H1 (cell line): ENCODE results near the gene FAM193B. TPM values are rescaled to one million over a fixed set of nuclear protein-coding genes. Genes with fewer than 3 reads are reported as not detected.

Experiments
- CTCF ChIA-PET: fragments of 300-600 bp; sonication (Branson Sonifier 250); formaldehyde crosslinking; loops from one replicate; lab custom pipeline; 2021; ENCODE audit not compliant: partially characterized antibody; lab: Charles Lee
- POLR2A ChIA-PET: fragments of 300-600 bp; sonication (Branson Sonifier 250); formaldehyde crosslinking; loops from one replicate; lab custom pipeline; 2021; ENCODE audit warnings: inconsistent platforms; ENCODE audit not compliant: partially characterized antibody; lab: Charles Lee
- DNase-seq, 2 experiments: peaks; one replicate each; pipeline versions ENCODE4 v3.0.0 to v3.0.0-alpha.2; 2010 to 2022; ENCODE audit warnings: low spot score in 2 of 2, low read depth in 1 of 2, mixed read lengths in 1 of 2
- FAIRE-seq: peaks from 2 replicates; lab custom pipeline; 2011; peaks lifted over from hg19 to GRCh38; lab: Jason Lieb, UNC
- H2AFZ ChIP-seq: 2 replicates; pipeline ENCODE4 v1.8.1; 2012; ENCODE audit warnings: low read length, inconsistent platforms
- H2AK5ac ChIP-seq: 2 replicates; pipeline ENCODE4 v1.6.1; 2013; ENCODE audit warnings: low read depth, low read length
- H2BK120ac ChIP-seq: replicated peaks from 2 replicates; pipeline ENCODE3; 2013; ENCODE audit warnings: low read depth, low read length, inconsistent platforms
- H2BK12ac ChIP-seq: 2 replicates; pipeline ENCODE4 v1.6.1; 2013; ENCODE audit warnings: low read depth, low read length
- H2BK15ac ChIP-seq: 2 replicates; pipeline ENCODE4 v1.6.1; 2013; ENCODE audit warnings: low read length
- H2BK20ac ChIP-seq: 2 replicates; pipeline ENCODE4 v1.6.1; 2013; ENCODE audit warnings: low read length
- H2BK5ac ChIP-seq: 2 replicates; pipeline ENCODE4 v1.6.1; 2013; ENCODE audit warnings: low read depth, low read length
- H3K14ac ChIP-seq: 2 replicates; pipeline ENCODE4 v1.6.1; 2013; ENCODE audit warnings: inconsistent platforms; ENCODE audit not compliant: insufficient read length
- H3K18ac ChIP-seq: 2 replicates; pipeline ENCODE4 v1.6.1; 2013; ENCODE audit warnings: low read length; ENCODE audit errors: extremely low read depth
- H3K23ac ChIP-seq: 2 replicates; pipeline ENCODE4 v1.6.1; 2013; ENCODE audit warnings: inconsistent platforms; ENCODE audit not compliant: insufficient read length
- H3K23me2 ChIP-seq: 2 replicates; pipeline ENCODE4 v1.6.1; 2013; ENCODE audit warnings: low read depth, low read length
- H3K27ac ChIP-seq: 2 replicates; pipeline ENCODE4 v1.6.1; 2011; ENCODE audit warnings: low read depth, low read length, inconsistent platforms
- H3K27me3 ChIP-seq, 4 experiments: replicated peaks in 1 of 4; 1 replicate in 1 of 4; 2 replicates in 3 of 4; pipeline versions ENCODE4 v1.6.1 to v1.8.1; 2011 to 2013; ENCODE audit warnings: low read length in 3 of 4, mild to moderate bottlenecking in 3 of 4, inconsistent platforms in 2 of 4, mixed read lengths in 2 of 4, moderate library complexity in 1 of 4; ENCODE audit not compliant: control insufficient read depth in 3 of 4, insufficient read depth in 3 of 4; ENCODE audit errors: extremely low read depth in 1 of 4
- H3K36me3 ChIP-seq, 4 experiments: 2 replicates each; pipeline versions ENCODE4 v1.6.1 to v1.8.1; 2011 to 2013; ENCODE audit warnings: mild to moderate bottlenecking in 4 of 4, low read length in 3 of 4, moderate library complexity in 2 of 4, control low read depth in 1 of 4, inconsistent platforms in 1 of 4; ENCODE audit not compliant: insufficient read depth in 4 of 4, control insufficient read depth in 2 of 4
- H3K4ac ChIP-seq: replicated peaks from 2 replicates; pipeline ENCODE3; 2013; ENCODE audit warnings: low read length, low read depth, mixed read lengths, inconsistent platforms; ENCODE audit not compliant: insufficient read length
- H3K4me1 ChIP-seq, 4 experiments: replicated peaks in 1 of 4; 1 replicate in 1 of 4; 2 replicates in 3 of 4; pipeline versions ENCODE4 v1.6.1 to v1.8.1; 2011 to 2013; ENCODE audit warnings: low read length in 3 of 4, inconsistent platforms in 2 of 4, mixed read lengths in 1 of 4; ENCODE audit not compliant: insufficient read depth in 4 of 4, control insufficient read depth in 3 of 4
- H3K4me2 ChIP-seq, 2 experiments: 2 replicates each; pipeline versions ENCODE4 v1.6.1 to v1.8.1; 2011 to 2013; ENCODE audit warnings: low read depth in 2 of 2, low read length in 2 of 2, control low read depth in 1 of 2, inconsistent platforms in 1 of 2, mild to moderate bottlenecking in 1 of 2; ENCODE audit not compliant: insufficient read depth in 1 of 2
- H3K4me3 ChIP-seq, 4 experiments: fragments of 200-600, 300-600 bp in 1 of 4; sonication (generic), shearing (Covaris generic), sonication (Bioruptor Twin) in 1 of 4; 2 replicates each; pipeline versions ENCODE4 v1.5.1 to v1.8.1; 2011 to 2016; ENCODE audit warnings: low read length in 4 of 4, low read depth in 3 of 4, control low read depth in 2 of 4, inconsistent platforms in 2 of 4, mild to moderate bottlenecking in 2 of 4, mixed read lengths in 1 of 4, moderate library complexity in 1 of 4; ENCODE audit not compliant: insufficient read depth in 2 of 4; ENCODE audit errors: extremely low read depth in 1 of 4
- H3K56ac ChIP-seq: replicated peaks from 2 replicates; pipeline ENCODE3; 2013; ENCODE audit warnings: low read depth, mild to moderate bottlenecking, mixed read lengths, low read length, inconsistent platforms; ENCODE audit not compliant: insufficient read length
- H3K79me1 ChIP-seq: 2 replicates; pipeline ENCODE4 v1.6.1; 2013; ENCODE audit warnings: low read depth, low read length, control low read depth
- H3K79me2 ChIP-seq, 2 experiments: 2 replicates each; pipeline versions ENCODE4 v1.6.1 to v1.8.1; 2012 to 2013; ENCODE audit warnings: low read length in 2 of 2, mild to moderate bottlenecking in 2 of 2, inconsistent platforms in 1 of 2; ENCODE audit not compliant: insufficient read depth in 2 of 2, control insufficient read depth in 1 of 2
- H3K9ac ChIP-seq, 4 experiments: replicated peaks in 1 of 4; 1 replicate in 1 of 4; 2 replicates in 3 of 4; pipeline versions ENCODE4 v1.6.1 to v1.8.1; 2011 to 2013; ENCODE audit warnings: low read depth in 3 of 4, low read length in 3 of 4, control low read depth in 2 of 4, mild to moderate bottlenecking in 2 of 4, moderate library complexity in 2 of 4, inconsistent platforms in 1 of 4; ENCODE audit errors: extremely low read depth in 1 of 4
- H3K9me3 ChIP-seq, 2 experiments: 2 replicates each; pipeline versions ENCODE4 v1.6.1 to v1.8.1; 2012 to 2013; ENCODE audit warnings: mild to moderate bottlenecking in 2 of 2, moderate library complexity in 2 of 2, control low read depth in 1 of 2, inconsistent platforms in 1 of 2, low read depth in 1 of 2, low read length in 1 of 2, mixed read lengths in 1 of 2; ENCODE audit not compliant: insufficient read depth in 2 of 2
- H4K20me1 ChIP-seq, 2 experiments: replicated peaks in 1 of 2; 2 replicates each; pipeline versions ENCODE3 to v1.8.1; 2011 to 2013; ENCODE audit warnings: inconsistent platforms in 2 of 2, low read length in 2 of 2, mild to moderate bottlenecking in 1 of 2; ENCODE audit not compliant: insufficient read depth in 2 of 2, control insufficient read depth in 1 of 2
- H4K5ac ChIP-seq: 2 replicates; pipeline ENCODE4 v1.6.1; 2013; ENCODE audit warnings: low read length, low read depth, mixed read lengths, inconsistent platforms; ENCODE audit not compliant: insufficient read length
- H4K8ac ChIP-seq: 2 replicates; pipeline ENCODE4 v1.8.0; 2013; ENCODE audit warnings: mild to moderate bottlenecking, moderate library complexity, low read length, inconsistent platforms; ENCODE audit not compliant: insufficient read depth; ENCODE audit errors: extremely low read depth
- H4K91ac ChIP-seq: replicated peaks from 2 replicates; pipeline ENCODE3; 2013; ENCODE audit warnings: low read length, mixed read lengths, inconsistent platforms; ENCODE audit not compliant: insufficient read length
- BACH1 ChIP-seq: IDR thresholded peaks from 2 replicates; pipeline ENCODE4 v1.6.1; 2012; ENCODE audit warnings: low read length, improper control_type of control experiment
- CBX5 ChIP-seq: fragments of 300-800, 300-1000 bp; sonication (generic); IDR thresholded peaks from 2 replicates; pipeline ENCODE4 v1.7.1; 2016; ENCODE audit warnings: antibody characterized with exemption, low read length, low read depth
- CBX8 ChIP-seq: fragments of 300-800, 300-1000 bp; sonication (generic); IDR thresholded peaks from 2 replicates; pipeline ENCODE4 v1.7.1; 2016; ENCODE audit warnings: low read depth, low read length, borderline replicate concordance
- CHD1 ChIP-seq: IDR thresholded peaks from 2 replicates; pipeline ENCODE4 v1.6.1; 2012; ENCODE audit warnings: low read depth, low read length, improper control_type of control experiment
- JUN ChIP-seq: IDR thresholded peaks from 2 replicates; pipeline ENCODE4 v1.6.1; 2011; ENCODE audit warnings: low read depth, mild to moderate bottlenecking, improper control_type of control experiment, low read length
- KDM1A ChIP-seq: fragments of 200-600, 300-600 bp; sonication (generic); IDR thresholded peaks from 2 replicates; pipeline ENCODE4 v1.7.1; 2016; ENCODE audit warnings: mild to moderate bottlenecking, low read length, borderline replicate concordance
- PHF8 ChIP-seq: fragments of 200-600 bp; sonication (generic); conservative IDR thresholded peaks from 2 replicates; pipeline ENCODE4 v1.7.1; 2012; ENCODE audit warnings: low read depth, mild to moderate bottlenecking, inconsistent platforms, low read length, moderate library complexity
- POLR2AphosphoS5 ChIP-seq: IDR thresholded peaks from 2 replicates; pipeline ENCODE4 v1.6.1; 2011; ENCODE audit warnings: low read depth, low read length
- SIN3A ChIP-seq, 2 experiments: IDR thresholded peaks in 1 of 2; conservative IDR thresholded peaks in 1 of 2; 2 replicates each; pipeline ENCODE4 v1.6.1; 2011 to 2012; ENCODE audit warnings: low read length in 2 of 2, improper control_type of control experiment in 1 of 2, low read depth in 1 of 2, mild to moderate bottlenecking in 1 of 2
- SP2 ChIP-seq: IDR thresholded peaks from 2 replicates; pipeline ENCODE4 v1.6.1; 2012; ENCODE audit warnings: mild to moderate bottlenecking, low read length, inconsistent platforms
- WGBS, 2 experiments: shearing (Covaris generic) in 1 of 2; methylation state at CpG; one replicate each; pipeline versions ENCODE4 v1.1.6 to v1.1.7; 2013 to 2015; ENCODE audit warnings: low lambda C conversion rate in 2 of 2, mixed read lengths in 2 of 2, inconsistent platforms in 1 of 2, low coverage in 1 of 2, missing lambda C conversion rate in 1 of 2; ENCODE audit not compliant: insufficient replicate concordance in 2 of 2, insufficient coverage in 1 of 2, insufficient read length in 1 of 2; ENCODE audit errors: extremely low coverage in 1 of 2, missing lambda C conversion rate in 1 of 2; 5-methylcytosine and 5-hydroxymethylcytosine counted together
- polyA plus RNA-seq, 7 experiments: library from polyadenylated mRNA; depleted of rRNA in 3 of 7; stranded (reverse) in 5 of 7; unstranded in 2 of 7; fragments of >200 nt in 5 of 7; fragments of 200-250 nt in 2 of 7; gene quantifications; 1 replicate in 5 of 7; 2 replicates in 1 of 7; 4 replicates in 1 of 7; pipeline versions ENCODE4 v1.2.1 to v1.2.3, GENCODE V29; 2011 to 2013; ENCODE audit warnings: missing spikeins in 2 of 7, mixed read lengths in 2 of 7
- total RNA-seq: library from RNA; stranded (reverse); fragmentation: NEBNext Ultra II Directional; extraction: Animal tissue kit (Norgen Biotek cat#: 25700); gene quantifications from 2 replicates; pipeline ENCODE4 v1.2.1, GENCODE V29; 2021
- TF ChIP-seq, protein P1 (sequence below): IDR thresholded peaks from 2 replicates; pipeline ENCODE4 v1.6.1; 2012; ENCODE audit warnings: inconsistent platforms

FAM193B gene
- total and polyA plus RNA-seq, 2 of the 8 experiments (the other 6 are each of a cell fraction or from before 2014, with no cell fraction given): 49.9 to 69.8 TPM

DNA sequence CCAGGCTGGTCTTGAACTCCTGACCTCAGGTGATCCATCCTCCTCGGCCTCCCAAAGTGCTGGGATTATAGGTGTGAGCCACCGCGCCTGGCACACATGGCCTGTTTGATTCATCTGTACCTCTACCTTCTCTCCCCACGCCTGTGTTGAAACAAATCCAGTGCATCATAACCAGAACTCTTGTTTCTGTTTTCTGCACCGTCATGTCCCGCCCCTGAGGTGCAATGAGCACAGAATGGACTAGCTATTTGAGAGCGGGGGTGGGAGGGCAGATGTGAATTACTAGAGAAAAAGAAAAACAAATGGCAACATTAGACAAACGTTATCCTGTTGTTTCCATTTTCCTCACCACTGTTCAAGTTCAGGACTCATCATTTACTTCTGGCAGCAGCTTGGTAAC is 10.7 kb upstream of the FAM193B start:
- no peaks in the 10 kb centered on the region for H3K79me1 ChIP-seq
- no peaks in the 10 kb centered on the region for H3K23me2 ChIP-seq
- H3K4me1 ChIP-seq: no peaks in the 10 kb centered on the region
- no peak overlapping the region for H4K8ac ChIP-seq
- H3K27ac ChIP-seq: no peak overlapping the region
- no peak overlapping the region for H3K4me2 ChIP-seq
- no peak overlapping the region for H4K5ac ChIP-seq
- no peak overlapping the region for H3K18ac ChIP-seq
- DNase-seq (no peak), FAIRE-seq (no peak)
- no peak overlapping the region for H2BK12ac ChIP-seq
- H2BK15ac ChIP-seq: no peak overlapping the region
- ChIA-PET POLR2A (no interaction called here), CTCF (no interaction called here)
- TF ChIP-seq SIN3A (conservative IDR thresholded peaks at IDR 0.05 in 1 of 2, IDR thresholded peaks at IDR 0.05 in 1 of 2; ENCODE audit: low read depth in 1 of 2, low read length in 2 of 2) (no peak), BACH1 (no peak), CBX5 (no peak), JUN (no peak), CHD1 (no peak), KDM1A (no peak), SP2 (no peak), CBX8 (no peak), PHF8 (no peak), POLR2AphosphoS5 (no peak)
- TF ChIP-seq, protein P1, sequence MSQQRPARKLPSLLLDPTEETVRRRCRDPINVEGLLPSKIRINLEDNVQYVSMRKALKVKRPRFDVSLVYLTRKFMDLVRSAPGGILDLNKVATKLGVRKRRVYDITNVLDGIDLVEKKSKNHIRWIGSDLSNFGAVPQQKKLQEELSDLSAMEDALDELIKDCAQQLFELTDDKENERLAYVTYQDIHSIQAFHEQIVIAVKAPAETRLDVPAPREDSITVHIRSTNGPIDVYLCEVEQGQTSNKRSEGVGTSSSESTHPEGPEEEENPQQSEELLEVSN: no peak
- no peak overlapping the region for H3K4ac ChIP-seq
- H3K9me3 ChIP-seq: peaks cover 8 to 12% of the 10 kb centered on the region in 2 experiments
- no peaks in the 10 kb centered on the region for H3K27me3 ChIP-seq
- H4K20me1 ChIP-seq: no peaks in the 10 kb centered on the region
- no peaks in the 10 kb centered on the region for H3K79me2 ChIP-seq
- no peak overlapping the region for H2AFZ ChIP-seq
- no peak overlapping the region; a peak in 1 of 7 replicates for H3K9ac ChIP-seq
- H3K36me3 ChIP-seq: no peaks in the 10 kb centered on the region
- H3K56ac ChIP-seq: no peak overlapping the region
- no peak overlapping the region for H2BK120ac ChIP-seq
- H3K23ac ChIP-seq: no peak overlapping the region
- no peak overlapping the region for H2BK20ac ChIP-seq
- H3K4me3 ChIP-seq: no peak overlapping the region
- no peak overlapping the region for H3K14ac ChIP-seq
- WGBS, 2 experiments: 89% methylated on average over 8 of the region's 8 CpGs; no CpG with 5 or more reads in 1 of the 2 experiments
- H2AK5ac ChIP-seq: no peak overlapping the region
- H4K91ac ChIP-seq: no peak overlapping the region
- no peak overlapping the region for H2BK5ac ChIP-seq
